Fibroblast of villous mesenchyme (primary cell): ENCODE results near the gene MEGF8. TPM values are rescaled to one million over a fixed set of nuclear protein-coding genes. Genes with fewer than 3 reads are reported as not detected.

Source experiments
- DNase-seq: peaks from one replicate; pipeline ENCODE4 v3.0.0-alpha.2; 2010; ENCODE audit warnings: low read depth
- H3K4me3 ChIP-seq: 2 replicates; pipeline ENCODE4 v1.5.1; 2011; ENCODE audit warnings: low read depth, mild to moderate bottlenecking, low read length
- total RNA-seq: library from RNA; depleted of rRNA; stranded (reverse); fragments of >200 nt; gene quantifications from 2 replicates; pipeline ENCODE4 v1.2.3, GENCODE V29; 2012
- TF ChIP-seq, protein P1 (sequence below): IDR thresholded peaks from 2 replicates; pipeline ENCODE4 v1.5.1; 2012; ENCODE audit warnings: low read depth, mild to moderate bottlenecking, low read length; ENCODE audit not compliant: insufficient read depth

The MEGF8 gene
- total RNA-seq, 1 donor = 21.2 TPM

DNA sequence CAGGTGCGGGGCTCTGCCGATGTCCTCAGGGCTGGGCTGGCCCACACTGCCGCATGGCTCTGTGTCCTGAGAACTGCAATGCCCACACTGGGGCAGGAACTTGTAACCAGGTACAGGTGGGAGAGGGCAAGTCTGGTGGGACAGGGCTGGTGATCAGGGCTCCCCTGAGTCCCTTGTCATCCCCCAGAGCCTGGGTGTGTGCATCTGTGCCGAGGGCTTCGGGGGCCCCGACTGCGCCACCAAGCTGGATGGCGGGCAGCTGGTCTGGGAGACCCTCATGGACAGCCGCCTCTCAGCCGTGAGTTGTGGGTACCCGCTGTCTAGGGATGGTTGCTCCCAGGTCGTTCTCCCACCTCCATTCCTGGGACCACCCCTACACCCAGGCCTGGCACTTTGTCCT lies 30.5 kb downstream of the MEGF8 start:
- no peak overlapping the region for H3K4me3 ChIP-seq
- DNase-seq = no peak
- TF ChIP-seq, protein P1, sequence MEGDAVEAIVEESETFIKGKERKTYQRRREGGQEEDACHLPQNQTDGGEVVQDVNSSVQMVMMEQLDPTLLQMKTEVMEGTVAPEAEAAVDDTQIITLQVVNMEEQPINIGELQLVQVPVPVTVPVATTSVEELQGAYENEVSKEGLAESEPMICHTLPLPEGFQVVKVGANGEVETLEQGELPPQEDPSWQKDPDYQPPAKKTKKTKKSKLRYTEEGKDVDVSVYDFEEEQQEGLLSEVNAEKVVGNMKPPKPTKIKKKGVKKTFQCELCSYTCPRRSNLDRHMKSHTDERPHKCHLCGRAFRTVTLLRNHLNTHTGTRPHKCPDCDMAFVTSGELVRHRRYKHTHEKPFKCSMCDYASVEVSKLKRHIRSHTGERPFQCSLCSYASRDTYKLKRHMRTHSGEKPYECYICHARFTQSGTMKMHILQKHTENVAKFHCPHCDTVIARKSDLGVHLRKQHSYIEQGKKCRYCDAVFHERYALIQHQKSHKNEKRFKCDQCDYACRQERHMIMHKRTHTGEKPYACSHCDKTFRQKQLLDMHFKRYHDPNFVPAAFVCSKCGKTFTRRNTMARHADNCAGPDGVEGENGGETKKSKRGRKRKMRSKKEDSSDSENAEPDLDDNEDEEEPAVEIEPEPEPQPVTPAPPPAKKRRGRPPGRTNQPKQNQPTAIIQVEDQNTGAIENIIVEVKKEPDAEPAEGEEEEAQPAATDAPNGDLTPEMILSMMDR = no peak

DNA sequence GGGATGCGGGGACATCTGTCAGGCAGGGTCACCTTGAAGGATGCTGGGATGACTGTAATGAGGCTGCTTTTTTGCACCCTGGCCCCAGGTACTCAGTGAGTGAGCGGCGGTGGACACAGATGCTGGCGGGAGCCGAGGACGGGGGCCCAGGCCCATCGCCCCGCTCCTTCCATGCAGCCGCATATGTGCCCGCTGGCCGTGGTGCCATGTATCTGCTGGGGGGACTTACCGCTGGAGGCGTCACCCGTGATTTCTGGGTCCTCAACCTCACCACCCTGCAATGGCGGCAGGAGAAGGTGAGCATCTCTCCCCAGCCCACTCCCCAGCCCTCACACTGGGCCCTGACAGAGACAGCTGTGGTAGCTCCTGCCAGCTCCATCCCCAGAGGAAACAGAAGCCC lies 31.3 kb downstream of the MEGF8 start:
- DNase-seq = no peak
- H3K4me3 ChIP-seq = no peak overlapping the region
- TF ChIP-seq, protein P1 = no peak

GRCh38 chr19:42357290-42357689 lies 31.9 kb downstream of the MEGF8 start:
- TF ChIP-seq, protein P1 = no peak
- no peak overlapping the region for H3K4me3 ChIP-seq
- no peak for DNase-seq

GRCh38 chr19:42360787-42361544 lies 35.5 kb downstream of the MEGF8 start:
- TF ChIP-seq, protein P1 = no peak
- no peak for DNase-seq
- H3K4me3 ChIP-seq = no peak overlapping the region

GRCh38 chr19:42361545-42361910 lies 36.1 kb downstream of the MEGF8 start:
- no peak overlapping the region for H3K4me3 ChIP-seq
- DNase-seq = no peak
- TF ChIP-seq, protein P1 = no peak

- no peak for DNase-seq
- H3K4me3 ChIP-seq = no peak overlapping the region
- TF ChIP-seq, protein P1 = no peak
Observed at GRCh38 chr19:42362342-42362741, 36.9 kb downstream of the MEGF8 start.

GRCh38 chr19:42362891-42363440 lies 37.5 kb downstream of the MEGF8 start:
- TF ChIP-seq, protein P1 = no peak
- no peak for DNase-seq
- H3K4me3 ChIP-seq = no peak overlapping the region
